DMS153 (cell line): ENCODE data around the gene CD2.

Experiments used
- DNase-seq: peaks from one replicate; lab custom pipeline; 2025; lab: John Stamatoyannopoulos, UW

Gene CD2

DNA sequence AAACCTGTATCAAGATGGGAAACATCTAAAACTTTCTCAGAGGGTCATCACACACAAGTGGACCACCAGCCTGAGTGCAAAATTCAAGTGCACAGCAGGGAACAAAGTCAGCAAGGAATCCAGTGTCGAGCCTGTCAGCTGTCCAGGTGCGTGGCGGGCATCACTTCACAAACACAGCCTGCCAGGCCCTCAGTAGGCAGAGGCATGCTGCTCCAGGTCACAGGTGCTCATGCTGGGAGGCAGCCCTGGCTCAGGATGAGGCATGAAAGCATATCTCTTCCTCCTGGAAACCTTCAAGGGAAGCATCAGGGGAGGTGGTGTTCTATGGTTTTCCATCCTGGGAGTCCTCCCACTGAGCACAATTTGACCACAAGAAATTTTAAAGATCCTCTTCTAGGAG lies 6.3 kb downstream of the CD2 start:
- no peak for DNase-seq

DNA sequence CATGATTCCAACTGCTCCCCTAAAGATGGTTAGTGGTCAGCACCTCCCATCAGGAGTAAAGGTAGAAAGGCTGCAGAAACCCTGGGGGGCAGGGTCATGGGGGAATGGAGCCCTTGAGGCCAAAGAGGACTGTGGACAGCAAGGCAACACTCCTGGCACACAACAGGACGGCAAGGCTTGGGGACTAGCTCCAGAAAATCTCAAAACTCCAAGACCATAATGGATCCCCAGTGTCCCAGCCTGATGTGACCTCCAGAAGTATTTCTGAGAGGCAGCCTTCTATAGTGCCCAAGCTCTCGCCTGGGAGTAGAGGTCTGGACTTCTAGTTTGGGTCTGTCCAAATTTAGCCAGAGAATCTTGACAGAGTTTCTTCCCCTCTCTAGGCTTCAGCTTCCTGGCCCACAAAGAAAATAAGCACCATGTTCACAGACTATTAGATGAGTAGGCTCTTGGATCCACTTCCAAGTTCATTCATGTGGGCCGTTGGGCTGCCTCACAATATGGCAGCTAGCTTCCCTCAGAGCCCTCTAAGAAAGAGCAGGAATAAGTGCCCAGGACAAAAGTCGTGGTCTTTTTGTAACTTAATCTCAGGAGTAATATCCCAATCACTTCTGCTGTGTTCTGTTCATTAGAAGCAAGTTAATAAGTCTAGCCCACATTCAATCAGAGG lies 6.9 kb downstream of the CD2 start:
- no peak for DNase-seq

DNA sequence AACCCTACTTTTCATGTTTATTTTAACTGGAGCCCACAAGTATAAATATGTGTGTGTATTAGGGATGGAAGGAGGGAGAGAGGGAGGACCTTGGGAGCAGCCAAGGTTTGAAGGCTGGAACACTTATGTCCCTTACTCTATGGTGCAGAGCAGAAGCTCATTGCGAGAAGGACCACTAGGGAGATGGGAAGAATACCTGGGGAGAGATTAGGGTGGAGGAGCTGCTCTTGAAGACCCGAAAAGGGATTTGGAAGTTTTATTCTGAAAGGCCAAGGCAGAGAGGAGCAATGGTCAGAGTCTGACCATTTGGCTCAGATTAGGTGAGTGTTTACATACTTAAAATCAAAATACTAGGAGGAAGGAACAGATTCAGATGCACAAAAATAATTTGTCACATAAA lies 8.1 kb downstream of the CD2 start:
- DNase-seq = no peak

DNA sequence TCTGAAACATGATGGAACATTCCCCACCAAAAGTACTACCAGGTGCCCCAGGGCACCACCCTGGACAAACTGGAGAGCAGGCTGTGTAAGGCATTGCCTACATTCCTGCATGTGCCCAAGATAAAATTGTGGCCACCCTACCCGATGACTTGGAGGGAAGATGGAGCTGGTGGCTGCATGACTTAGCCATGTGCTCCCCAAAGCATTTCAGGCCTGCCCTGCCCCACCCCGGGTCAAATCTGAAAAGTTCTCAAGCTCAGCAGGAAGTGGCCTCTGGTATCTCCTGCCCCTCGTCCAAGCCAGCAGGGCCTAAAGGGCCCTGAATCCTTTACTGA lies 8.5 kb downstream of the CD2 start:
- DNase-seq = no peak

GRCh38 chr1:116763116-116763786 lies 9.0 kb downstream of the CD2 start:
- no peak for DNase-seq

DNA sequence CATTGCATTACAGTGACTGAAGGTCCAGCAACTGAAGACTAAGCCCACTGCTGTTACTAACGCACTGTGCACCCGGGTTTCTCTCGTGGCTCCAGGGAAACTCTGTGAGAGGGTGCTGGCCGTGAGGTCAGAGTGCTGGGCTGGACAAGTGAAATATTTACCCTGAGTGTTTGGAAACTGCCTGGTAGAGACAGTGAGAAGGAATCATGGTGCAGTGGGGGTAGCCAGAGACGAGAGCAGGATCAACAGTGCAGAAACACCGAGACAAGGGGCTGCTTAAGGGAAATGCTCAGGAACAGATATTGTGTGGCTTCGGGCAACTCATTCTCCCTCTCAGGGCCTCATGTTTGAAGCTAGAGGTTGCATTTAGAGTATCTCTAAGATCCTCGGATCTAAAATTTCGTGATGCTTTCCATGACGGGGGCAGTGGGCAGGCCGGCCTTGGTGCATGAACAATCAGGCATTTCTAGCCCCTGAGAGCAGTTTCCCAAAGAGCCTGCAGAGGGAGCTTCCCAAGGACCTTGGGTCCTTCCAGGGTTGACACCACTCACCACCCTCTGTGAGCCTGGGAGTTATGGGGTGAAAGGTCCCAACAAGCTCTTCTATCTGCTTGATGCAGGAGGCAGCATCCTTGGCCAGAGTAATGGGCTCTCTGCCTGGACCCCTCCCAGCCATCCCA lies 9.7 kb downstream of the CD2 start:
- no peak for DNase-seq

GRCh38 chr1:116764466-116764898 lies 10.3 kb downstream of the CD2 start:
- DNase-seq = no peak

- DNase-seq = no peak
These were observed 11.0 kb downstream of the CD2 start for GRCh38 chr1:116764906-116765862.

GRCh38 chr1:116765962-116766361 lies 11.7 kb downstream of the CD2 start:
- DNase-seq = no peak

GRCh38 chr1:116766616-116767469 lies 12.6 kb downstream of the CD2 start:
- no peak for DNase-seq

- no peak for DNase-seq
These were observed 13.7 kb downstream of the CD2 start for GRCh38 chr1:116767782-116768382.

- DNase-seq = no peak
These were observed 14.3 kb downstream of the CD2 start for GRCh38 chr1:116768416-116769103.

GRCh38 chr1:116769104-116769452 lies 14.8 kb downstream of the CD2 start:
- DNase-seq = no peak

DNA sequence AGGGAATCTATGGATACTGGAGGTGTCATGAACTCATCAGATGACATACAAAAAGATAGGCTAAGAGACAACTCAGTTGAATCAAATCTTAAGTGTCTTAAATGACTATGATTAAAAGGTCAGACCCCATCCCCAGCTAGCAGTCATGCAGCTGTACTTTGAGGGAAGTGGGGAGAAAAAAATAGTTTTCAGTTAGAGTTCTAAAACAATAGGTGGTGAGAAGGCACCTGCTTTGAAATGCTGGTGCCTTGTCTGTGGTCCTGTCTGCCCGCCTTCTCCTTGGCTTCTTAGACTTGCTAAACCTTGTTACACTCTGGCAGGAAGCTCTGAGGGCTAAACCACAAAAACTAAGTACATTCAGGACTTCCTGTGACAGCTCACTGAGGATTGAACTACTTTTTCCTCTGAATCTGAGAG lies 15.3 kb downstream of the CD2 start:
- DNase-seq = no peak

DNA sequence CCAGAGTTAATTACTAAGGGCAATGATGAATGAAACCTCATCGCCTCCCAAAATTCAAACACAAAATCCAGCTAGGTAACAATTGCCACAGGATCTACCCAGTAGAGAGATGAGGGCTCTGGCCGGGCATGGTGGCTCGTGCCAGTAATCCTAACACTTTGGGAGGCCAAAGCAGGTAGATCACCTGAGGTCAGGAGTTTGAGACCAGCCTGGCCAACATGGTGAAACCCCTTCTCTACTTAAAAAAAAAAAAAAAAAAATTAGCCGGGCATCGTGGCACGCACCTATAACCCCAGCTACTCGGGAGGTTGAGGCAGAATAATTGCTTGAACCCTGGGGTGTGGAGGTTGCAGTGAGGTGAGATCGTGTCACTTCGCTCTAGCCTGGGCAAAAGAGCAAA lies 15.8 kb downstream of the CD2 start:
- no peak for DNase-seq

- no peak for DNase-seq
These were observed 16.4 kb downstream of the CD2 start for GRCh38 chr1:116770625-116771024.

DNA sequence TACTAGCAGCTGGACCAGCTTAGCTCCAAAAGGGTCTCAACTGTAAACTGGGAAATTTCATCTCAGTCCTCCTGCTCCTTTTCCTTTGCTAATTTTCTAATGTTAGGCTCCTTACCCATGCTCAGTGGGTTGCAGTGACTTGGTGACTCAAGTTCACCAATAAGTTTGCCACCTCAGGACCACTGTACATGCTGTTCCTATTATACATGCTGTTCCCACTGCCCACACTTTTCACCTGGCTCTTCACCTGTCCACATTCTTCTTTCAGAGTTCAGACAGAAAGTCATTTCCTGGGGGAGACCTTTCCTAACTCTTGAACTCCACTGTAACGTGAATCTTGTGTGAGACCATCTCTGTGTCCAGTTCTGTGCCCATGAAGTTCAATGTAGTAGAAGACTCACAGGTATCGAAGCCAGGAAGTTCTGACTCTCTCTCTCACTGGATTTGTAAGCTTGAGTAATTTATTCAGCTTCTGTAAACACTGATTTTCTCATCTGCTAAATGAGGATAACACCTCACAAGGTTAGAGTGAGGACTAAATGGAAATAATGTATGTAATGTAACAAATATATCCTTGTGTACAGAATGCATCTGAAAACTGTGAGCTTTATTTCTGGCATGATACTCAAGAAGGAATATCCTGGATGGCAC lies 17.9 kb downstream of the CD2 start:
- no peak for DNase-seq

- no peak for DNase-seq
These were observed 18.4 kb downstream of the CD2 start for GRCh38 chr1:116772648-116773045.

DNA sequence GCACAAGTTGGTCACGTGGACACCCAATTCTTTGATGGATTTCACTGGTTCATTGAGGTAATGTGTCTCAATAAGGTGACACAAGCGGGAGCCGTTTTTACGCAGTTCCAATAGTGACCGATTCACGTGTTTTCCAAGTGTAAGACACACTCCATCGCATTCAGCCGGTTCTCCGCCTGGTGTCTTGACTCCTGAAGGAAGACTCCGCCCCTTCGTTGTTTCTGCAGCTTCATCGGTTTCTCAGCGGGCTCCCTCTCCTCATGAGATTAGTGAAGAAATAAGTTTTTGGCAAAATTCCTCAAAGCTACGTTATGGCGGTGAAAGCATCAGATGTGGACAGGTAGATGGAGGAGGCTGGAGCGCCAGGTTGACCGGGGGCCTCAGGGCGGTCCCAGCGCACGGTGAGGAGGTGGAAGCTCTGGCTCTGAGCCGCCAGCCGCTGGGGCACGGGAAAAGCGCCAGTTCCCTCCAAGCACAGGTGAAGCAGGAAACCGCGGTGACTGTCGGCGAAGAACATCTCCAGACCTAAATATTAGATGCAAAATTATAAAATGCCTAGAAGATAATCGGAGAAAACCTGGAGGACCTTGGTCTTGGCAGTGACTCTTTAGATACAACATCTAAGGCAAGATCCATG lies 21.0 kb downstream of the CD2 start:
- no peak for DNase-seq
